Renal pelvis (tissue), 4 donors: ENCODE results near the gene METTL1. TPM values are rescaled to one million over a fixed set of nuclear protein-coding genes. Genes with fewer than 3 reads are reported as not detected.
"Not testable (repeated sequence)": the region's sequence is repeated elsewhere in the genome, so short reads cannot be mapped to it uniquely, and the experiment has no call there.

Source experiments
- DNase-seq: peaks from one replicate; pipeline ENCODE4 v3.0.0-alpha.2; 2013
- polyA plus RNA-seq, 3 donors: library from polyadenylated mRNA; unstranded; fragments of 120-200 nt; gene quantifications; one replicate each; pipeline ENCODE4 v1.2.1, GENCODE V29; 2013; ENCODE audit not compliant: insufficient read length in 3 of 3

The METTL1 gene
- polyA plus RNA-seq, 3 donors: 28.0 to 35.8 (median 31.3) TPM

DNA sequence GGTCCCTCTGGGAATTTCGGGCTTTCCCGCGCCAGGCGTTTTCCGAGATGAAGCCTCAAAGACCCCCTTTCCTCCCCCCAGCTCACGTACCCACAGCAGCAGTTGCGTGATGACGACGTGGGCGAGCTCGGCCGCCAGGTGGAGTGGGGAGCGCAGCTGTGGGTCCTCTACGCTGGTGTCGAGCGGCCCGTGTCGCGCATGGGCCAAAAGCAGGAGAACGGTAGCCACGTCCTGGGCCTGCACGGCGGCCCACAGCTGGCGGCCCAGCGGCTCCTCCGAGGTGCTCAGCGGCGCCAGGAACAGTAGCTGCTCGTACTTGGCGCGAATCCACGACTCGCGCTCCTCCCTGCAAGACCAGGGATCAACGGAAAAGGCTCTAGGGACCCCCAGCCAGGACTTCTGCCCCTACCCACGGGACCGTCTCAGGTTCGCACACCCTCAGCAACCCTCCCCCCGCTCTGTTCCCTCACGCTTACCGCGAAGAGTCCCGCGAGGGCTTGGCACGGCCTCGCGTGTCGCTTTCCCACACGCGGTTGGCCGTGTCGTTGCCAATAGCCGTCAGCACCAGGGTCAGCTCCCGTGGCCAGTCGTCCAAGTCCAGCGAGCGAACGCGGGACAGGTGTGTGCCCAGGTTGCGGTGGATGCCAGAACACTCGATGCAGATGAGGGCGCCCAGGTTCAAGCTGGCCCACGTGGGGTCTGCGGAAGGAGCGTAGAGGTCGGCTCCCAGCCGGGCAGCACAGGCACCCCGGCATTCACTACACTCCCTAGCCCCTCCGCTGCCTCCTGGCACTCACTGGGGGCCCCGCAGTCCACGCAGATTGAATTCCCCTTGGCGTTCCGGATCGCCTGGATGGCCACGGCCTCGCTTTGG is 44.8 kb downstream of the METTL1 start:
- DNase-seq: no peak

DNA sequence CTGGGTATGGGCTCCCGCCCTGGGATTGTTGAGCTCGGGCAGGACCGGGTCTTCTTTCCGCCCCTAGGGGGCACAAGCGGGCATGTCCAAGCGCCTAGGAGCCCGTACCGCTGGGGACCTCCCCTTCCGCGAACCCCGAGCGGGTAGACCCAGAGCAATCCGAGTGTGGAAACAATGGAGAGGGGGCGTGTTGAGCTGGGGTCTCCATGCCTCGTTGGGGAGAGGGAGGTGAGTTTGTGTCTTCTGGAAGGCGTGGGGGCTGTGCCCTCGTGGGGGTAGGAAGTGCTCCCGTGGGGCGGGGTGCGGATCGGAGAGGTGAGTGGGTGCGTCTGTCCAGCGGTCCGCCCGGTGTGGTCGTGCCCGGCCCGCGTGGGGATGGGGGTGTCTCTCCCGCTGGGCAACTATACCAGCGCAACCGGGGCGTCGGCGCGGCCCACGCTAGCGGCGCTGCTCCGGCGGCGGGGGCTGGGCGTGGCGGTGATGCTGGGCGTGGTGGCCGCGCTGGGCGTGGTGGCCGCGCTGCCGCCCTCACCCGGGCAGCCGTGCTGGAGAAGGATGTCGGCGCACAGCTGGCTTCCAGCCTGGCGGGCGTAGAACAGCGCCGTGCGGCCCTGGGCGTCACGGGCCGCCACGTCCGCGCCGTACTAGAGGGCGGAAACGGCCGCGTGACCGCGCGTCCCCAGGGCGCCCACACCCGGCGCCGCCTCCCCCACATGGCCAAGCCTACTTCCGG is 45.6 kb downstream of the METTL1 start:
- DNase-seq: peak; percentile 58

DNA sequence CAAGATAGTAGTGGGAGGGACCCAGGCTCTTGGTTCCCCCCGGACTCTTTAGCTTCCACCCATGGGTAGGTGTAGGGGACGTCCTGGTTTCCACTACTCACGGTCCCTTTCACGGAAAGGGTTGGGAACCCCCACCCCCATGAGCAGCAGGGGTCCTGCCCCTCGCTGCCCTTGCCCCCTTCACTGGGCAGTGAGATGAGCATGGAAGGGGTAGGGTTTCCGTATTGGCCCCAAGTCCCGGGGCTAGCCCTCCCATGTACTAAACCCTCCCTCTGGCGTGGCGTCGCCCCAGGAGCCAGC is 46.1 kb downstream of the METTL1 start:
- no peak for DNase-seq

DNA sequence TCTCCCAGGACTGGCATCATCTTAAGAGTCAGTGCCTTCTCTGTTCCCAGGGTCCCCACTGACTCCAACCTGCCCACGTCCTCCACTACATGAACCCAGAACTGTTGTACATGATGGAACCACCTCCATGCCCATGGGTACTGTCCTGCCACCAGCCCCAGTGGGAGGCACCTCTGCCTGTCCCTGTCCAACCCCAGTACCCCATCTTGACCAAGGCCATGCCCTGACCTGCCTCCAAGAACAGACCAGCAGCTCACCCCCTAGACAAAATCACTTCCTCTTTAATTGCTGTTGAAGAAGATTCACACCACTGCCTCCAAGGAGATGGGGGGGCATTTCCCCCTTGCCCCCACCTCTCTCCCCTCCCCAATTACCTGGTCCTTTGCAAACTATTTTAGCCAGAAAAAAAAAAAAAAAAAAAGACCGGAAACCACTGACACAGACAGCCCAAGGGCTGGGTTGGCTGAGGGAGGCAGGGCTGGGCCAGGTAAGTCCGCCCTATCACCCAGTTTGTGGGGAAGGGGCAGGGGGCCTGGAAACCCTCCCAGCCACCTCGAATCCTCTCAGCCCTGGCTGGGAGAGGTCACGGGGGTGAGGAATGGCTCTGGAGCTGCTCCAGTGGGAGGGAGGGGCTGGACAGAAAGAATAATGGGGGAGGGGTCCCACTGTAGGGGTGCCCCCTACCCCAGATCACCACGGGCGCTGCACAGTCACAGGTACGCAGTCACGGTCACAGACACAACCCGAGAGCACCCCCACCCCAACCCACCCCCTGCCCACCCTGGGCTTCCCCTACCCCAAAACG is 46.8 kb downstream of the METTL1 start:
- no peak for DNase-seq

DNA sequence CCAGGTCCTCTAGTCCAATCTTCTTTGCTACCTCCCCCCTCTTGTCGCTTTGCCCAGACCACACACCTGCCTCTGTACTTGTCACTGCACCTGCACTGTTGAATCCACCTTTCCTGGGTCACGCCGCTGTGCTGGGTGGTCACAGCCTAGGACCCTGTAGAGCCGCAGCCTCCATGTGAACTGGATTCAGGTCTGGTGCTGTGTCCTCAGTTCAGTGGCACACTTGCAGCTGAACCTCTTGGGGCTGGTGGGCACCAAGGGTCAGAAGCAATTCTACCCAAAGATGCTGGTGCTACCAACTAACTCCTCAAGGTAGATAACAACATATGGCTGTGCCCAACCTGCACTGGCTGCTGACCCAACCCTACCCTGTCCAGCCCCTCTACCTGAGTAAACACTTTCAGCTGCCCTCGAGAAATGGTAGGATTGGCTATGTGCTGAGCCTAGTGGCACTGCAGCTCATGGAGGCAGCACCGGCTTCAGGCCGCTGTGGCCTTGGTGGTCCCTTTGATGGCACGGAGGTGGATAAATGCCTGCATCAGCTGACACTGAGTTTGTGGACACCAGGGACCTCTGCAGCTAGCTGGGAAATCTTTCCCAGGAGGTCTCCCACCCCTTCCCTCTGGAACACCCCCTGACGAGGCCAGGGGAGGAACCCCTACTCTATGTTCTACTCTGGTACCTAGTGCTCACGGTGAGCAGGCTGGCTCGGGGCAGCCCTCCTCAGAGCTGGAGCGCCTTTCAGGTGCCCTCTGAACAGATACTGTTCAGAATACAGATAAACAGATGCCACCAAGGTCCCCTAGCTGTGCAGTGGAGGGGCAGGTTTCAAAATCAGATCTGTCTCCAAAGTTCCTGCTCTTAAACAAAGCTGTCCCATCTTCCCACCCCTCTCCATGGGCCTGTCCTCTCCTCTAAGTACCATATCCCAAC is 47.6 kb downstream of the METTL1 start:
- DNase-seq: no peak

DNA sequence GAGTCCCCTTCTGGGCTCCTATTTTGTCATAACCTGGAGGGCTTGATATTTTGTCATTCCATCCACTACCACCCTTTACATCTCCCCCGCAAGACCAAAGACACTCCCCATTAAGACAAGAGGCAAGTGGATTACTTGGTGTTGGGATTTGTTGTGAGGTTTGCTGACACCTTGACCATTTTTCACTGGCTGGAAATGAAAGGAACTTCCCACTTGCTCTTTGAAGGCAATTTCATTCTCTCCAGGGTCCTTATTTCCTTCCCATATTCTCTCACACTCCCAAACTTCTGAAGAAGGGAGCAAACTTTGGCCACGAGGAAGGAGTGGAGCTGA is 48.3 kb downstream of the METTL1 start:
- no peak for DNase-seq

DNA sequence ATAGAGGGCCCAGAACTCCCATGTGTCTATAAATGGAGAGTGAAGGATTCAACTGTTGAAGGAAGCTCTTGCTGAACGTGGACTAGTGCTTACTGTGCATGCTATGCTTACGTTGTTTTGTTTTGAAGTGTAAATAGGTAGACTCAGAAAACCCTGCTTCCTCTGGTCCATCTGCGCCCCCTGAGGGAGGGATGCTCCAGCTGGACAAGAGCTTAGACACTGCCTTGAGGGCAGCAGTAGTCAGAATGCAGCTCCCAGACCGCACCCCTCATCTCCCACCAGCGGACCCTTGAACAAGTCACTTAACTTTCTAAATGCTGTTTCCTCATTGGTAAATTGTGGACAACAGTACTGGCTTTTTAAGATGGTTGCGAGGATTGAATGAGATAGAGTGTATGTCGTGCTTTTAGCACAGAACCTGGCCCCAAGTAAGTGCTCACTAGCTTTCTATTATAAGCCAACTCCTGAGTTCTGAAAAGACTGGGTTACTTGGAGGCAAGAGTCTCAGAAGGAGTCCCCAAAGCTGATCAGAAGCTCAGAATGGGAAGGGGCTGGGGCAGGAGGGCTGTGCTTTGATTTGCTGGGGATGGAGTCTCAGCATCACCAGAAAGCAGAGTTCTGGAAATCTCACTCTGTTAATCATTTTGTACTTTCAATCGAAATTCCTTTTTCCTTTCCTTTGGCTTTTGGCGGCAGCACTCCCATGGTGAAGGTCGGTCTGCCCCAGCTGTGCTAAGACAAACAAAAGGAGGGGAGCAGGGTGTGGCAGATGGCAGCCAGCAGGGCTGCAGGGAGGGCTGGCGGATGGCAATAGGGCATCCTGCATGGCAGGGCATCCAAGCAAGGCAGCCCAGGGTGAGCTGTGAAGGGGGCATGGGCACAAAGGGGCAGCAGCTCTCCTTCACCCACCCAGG is 48.9 kb downstream of the METTL1 start:
- no peak for DNase-seq

DNA sequence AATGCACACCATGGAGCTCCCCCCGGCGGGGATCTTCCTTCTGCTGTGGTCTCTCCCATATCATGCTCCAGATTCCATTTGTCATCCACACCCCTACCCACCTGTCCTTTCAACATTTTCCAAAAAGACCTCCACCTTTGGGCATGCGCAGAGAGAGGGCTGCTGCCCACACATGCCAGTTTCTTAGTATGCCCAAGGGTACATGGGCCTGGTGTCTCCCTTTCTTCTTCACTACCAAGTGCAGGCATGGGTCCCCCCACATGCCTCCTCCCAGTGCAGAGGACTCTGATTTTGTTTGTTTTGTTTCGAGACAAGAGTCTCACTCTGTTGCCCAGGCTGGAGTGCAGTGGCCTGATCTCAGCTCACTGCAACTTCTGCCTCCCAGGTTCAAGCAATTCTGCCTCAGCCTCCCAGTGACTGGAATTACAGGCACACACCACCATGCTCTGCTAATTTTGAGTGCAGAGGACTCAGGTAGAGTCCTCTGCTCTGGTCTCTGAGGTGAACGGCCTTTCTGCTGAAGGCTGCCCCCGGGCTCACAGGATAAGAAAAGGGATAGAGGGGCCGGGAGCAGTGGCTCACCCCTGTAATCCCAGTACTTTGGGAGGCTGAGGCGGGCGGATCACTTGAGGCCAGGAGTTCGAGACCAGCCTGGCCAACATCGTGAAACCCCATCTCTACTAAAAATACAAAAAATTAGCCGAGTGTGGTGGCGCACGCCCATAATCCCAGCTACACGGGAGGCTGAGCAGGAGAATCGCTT is 49.9 kb downstream of the METTL1 start:
- not testable (repeated sequence) for DNase-seq

DNA sequence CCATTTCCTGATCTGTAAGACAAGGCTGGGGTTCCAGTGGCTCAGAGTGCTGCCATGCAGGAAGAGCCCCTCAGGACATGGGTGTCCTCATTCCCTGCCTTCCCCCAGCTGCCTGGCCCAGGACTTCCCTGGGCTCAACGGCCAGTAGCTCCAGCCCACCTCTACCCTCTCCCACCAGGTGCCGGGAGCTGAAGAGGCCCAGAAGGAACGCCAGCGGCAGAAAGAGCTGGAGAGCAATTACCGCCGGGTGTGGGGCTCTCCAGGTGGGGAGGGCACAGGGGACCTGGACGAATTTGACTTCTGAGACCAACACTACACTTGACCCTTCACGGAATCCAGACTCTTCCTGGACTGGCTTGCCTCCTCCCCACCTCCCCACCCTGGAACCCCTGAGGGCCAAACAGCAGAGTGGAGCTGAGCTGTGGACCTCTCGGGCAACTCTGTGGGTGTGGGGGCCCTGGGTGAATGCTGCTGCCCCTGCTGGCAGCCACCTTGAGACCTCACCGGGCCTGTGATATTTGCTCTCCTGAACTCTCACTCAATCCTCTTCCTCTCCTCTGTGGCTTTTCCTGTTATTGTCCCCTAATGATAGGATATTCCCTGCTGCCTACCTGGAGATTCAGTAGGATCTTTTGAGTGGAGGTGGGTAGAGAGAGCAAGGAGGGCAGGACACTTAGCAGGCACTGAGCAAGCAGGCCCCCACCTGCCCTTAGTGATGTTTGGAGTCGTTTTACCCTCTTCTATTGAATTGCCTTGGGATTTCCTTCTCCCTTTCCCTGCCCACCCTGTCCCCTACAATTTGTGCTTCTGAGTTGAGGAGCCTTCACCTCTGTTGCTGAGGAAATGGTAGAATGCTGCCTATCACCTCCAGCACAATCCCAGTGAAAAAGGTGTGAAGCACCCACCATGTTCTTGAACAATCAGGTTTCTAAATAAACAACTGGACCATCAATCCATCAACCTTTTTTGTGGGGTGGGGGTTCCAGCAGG is 51.0 kb downstream of the METTL1 start:
- no peak for DNase-seq

DNA sequence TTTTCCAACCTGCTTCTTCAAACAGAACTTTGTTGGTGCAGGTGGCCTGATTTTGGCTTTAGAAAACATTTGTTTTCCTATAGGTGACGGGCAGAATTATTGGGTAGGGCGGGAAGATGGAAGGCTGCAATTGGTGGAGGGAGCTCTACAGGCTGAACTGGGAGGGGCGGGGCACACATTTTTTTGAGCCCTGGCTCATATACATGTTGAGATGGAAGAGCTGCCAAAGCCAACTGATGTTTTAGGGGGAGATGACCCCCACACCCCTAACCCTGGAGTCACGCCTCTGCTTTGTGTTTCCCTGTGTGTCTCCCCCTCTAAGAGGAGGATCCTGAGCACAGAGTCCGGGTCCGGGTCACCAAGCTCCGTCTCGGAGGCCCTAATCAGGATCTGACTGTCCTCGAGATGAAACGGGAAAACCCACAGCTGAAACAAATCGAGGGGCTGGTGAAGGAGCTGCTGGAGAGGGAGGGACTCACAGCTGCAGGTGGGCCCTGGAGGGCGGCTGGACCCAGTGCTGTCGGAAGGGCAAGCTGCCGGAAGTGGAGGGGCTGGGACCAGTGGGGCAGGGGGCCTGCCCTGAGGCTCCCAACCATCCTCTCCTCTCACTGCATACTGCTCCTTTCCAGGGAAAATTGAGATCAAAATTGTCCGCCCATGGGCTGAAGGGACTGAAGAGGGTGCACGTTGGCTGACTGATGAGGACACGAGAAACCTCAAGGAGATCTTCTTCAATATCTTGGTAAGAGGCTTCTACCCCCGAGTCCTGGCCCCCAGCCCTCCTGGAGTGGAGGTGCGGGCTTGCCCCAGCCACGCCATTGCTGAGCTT is 51.9 kb downstream of the METTL1 start:
- no peak for DNase-seq

DNA sequence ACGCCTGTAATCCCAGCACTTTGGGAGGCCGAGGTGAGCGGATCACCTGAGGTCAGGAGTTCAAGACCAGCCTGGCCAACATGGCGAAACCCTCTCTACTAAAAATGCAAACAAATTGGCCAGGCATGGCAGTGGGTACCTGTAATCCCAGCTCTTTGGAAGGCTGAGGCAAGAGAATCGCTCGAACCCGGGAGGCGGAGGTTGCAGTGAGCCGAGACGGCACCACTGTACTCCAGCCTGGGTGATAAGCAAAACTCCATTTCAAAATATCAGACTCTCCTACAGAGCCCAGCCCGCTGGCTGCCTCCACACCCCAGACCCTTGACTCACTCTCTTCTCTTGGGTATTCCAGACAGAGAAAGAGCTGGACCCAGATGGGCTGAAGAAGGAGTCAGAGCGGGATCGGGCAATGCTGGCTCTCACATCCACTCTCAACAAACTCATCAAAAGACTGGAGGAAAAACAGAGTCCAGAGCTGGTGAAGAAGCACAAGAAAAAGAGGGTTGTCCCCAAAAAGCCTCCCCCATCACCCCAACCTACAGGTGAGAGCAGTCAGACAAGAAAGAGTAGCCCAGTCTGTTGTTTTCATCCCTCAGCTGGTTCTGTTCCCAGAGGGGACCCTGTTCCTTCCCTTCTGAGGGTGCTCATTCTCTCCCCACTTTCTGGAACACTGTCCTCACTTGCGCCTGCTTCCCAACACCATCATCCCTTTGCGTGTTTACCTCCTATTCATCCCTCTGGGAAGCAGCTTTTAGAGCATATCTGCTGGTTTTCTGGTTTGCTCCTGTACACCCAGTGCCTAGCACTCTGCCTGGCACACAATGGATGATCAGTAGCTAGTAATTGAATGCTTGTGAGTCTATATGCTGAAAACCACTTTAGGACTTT is 53.0 kb downstream of the METTL1 start:
- no peak for DNase-seq

Other genes with a start within 250 kb of the METTL1 start
- 10 to 100 TPM; 61.1 to 96.4 (median 80.6) TPM for gene MBD6, start 249.3 kb downstream of the METTL1 start, polyA plus RNA-seq
- gene DCTN2, start 224.9 kb downstream of the METTL1 start, polyA plus RNA-seq: 100 to 1,000 TPM; 162 to 175 (median 171) TPM
- gene KIF5A, start 222.1 kb downstream of the METTL1 start, polyA plus RNA-seq: under 1 TPM; 0.41 to 0.68 (median 0.65) TPM
- gene PIP4K2C, start 180.9 kb downstream of the METTL1 start, polyA plus RNA-seq: 10 to 100 TPM; 37.2 to 45.5 (median 37.9) TPM
- gene DTX3, start 167.3 kb downstream of the METTL1 start, polyA plus RNA-seq: 10 to 100 TPM; 61.2 to 67.0 (median 63.0) TPM
- gene ARHGEF25, start 160.7 kb downstream of the METTL1 start, polyA plus RNA-seq: 10 to 100 TPM; 24.9 to 33.9 (median 33.4) TPM
- 1 to 10 TPM in 1 of 3 donors, under 1 TPM in 2; 0.87 to 1.1 (median 0.94) TPM for gene B4GALNT1, start 138.9 kb downstream of the METTL1 start, polyA plus RNA-seq
- gene OS9, start 78.0 kb downstream of the METTL1 start, polyA plus RNA-seq: 100 to 1,000 TPM; 197 to 226 (median 220) TPM
- gene AGAP2, start 33.4 kb downstream of the METTL1 start, polyA plus RNA-seq: 1 to 10 TPM in 2 of 3 donors, under 1 TPM in 1; 0.93 to 1.9 (median 1.5) TPM
- gene TSPAN31, start 27.1 kb downstream of the METTL1 start, polyA plus RNA-seq: 10 to 100 TPM; 81.2 to 99.3 (median 93.6) TPM
- 100 to 1,000 TPM; 244 to 266 (median 256) TPM for gene CDK4, start 19.8 kb downstream of the METTL1 start, polyA plus RNA-seq
- 10 to 100 TPM; 17.7 to 24.1 (median 23.4) TPM for gene MARCHF9, start 17.0 kb downstream of the METTL1 start, polyA plus RNA-seq
- gene CYP27B1, start 5.0 kb downstream of the METTL1 start, polyA plus RNA-seq: 1 to 10 TPM in 2 of 3 donors, under 1 TPM in 1; 0.80 to 2.4 (median 1.6) TPM
- 10 to 100 TPM in 2 of 3 donors, 1 to 10 TPM in 1; 9.3 to 13.7 (median 13.4) TPM for gene EEF1AKMT3, start 509 bp upstream of the METTL1 start, polyA plus RNA-seq
- gene TSFM, start 10.7 kb upstream of the METTL1 start, polyA plus RNA-seq: 10 to 100 TPM; 38.7 to 46.9 (median 45.0) TPM
- 10 to 100 TPM in 2 of 3 donors, 1 to 10 TPM in 1; 8.6 to 20.7 (median 19.9) TPM for gene AVIL, start 46.6 kb upstream of the METTL1 start, polyA plus RNA-seq
- 100 to 1,000 TPM; 247 to 261 (median 259) TPM for gene CTDSP2, start 74.6 kb upstream of the METTL1 start, polyA plus RNA-seq
- 10 to 100 TPM; 11.6 to 12.6 (median 12.3) TPM for gene ATP23, start 169.5 kb upstream of the METTL1 start, polyA plus RNA-seq